Measurements from ENCODE around the gene ASXL2.

ASXL2 gene

GRCh38 chr2:25878361-25879132, at the start of gene ASXL2:
Gene ASXL2 (minus strand): TSS chr2:25878487. CDS start chr2:25878222, 265 bp downstream.
- Mint-ChIP-seq H3K4me1 (peaks cover 24% of the 10 kb centered on the region), H3K9me3 (no peaks in the 10 kb centered on the region), H3K36me3 (ENCODE audit: low read depth) (peaks cover 7% of the 10 kb centered on the region), H3K27me3 (ENCODE audit: low read depth) (peaks cover 13% of the 10 kb centered on the region), H3K4me3 (peak within 1 kb of the TSS; percentile 96 to 98 (median 96)), H3K27ac (peak within 1 kb of the TSS; percentile 93 to 99 (median 96))
- TF ChIP-seq CTCF (IDR thresholded peaks at IDR 0.05; ENCODE audit: unreplicated experiment in 3 of 3) = no peak

- no peaks in the 10 kb centered on the region for H3K9me3 Mint-ChIP-seq
- H3K27ac Mint-ChIP-seq = no peak overlapping the region
- H3K4me1 Mint-ChIP-seq = no peaks in the 10 kb centered on the region
- TF ChIP-seq CTCF (IDR thresholded peaks at IDR 0.05; ENCODE audit: unreplicated experiment in 3 of 3) = no peak
- no peaks in the 10 kb centered on the region for H3K27me3 Mint-ChIP-seq (ENCODE audit: low read depth)
- H3K36me3 Mint-ChIP-seq (ENCODE audit: low read depth) = peaks cover 34% of the 10 kb centered on the region
- no peak overlapping the region for H3K4me3 Mint-ChIP-seq
Measured at GRCh38 chr2:25926984-25927756, 48.9 kb upstream of the ASXL2 start.

- H3K27ac Mint-ChIP-seq = no peak overlapping the region
- H3K36me3 Mint-ChIP-seq (ENCODE audit: low read depth) = peaks cover 14% of the 10 kb centered on the region
- TF ChIP-seq CTCF (IDR thresholded peaks at IDR 0.05; ENCODE audit: unreplicated experiment in 3 of 3) = no peak
- H3K9me3 Mint-ChIP-seq = no peaks in the 10 kb centered on the region
- H3K27me3 Mint-ChIP-seq (ENCODE audit: low read depth) = no peaks in the 10 kb centered on the region
- H3K4me3 Mint-ChIP-seq = no peak overlapping the region
- H3K4me1 Mint-ChIP-seq = no peaks in the 10 kb centered on the region
Measured at GRCh38 chr2:25922501-25922900, 44.2 kb upstream of the ASXL2 start.

GRCh38 chr2:25920786-25921415, 42.6 kb upstream of the ASXL2 start:
- H3K4me3 Mint-ChIP-seq = no peak overlapping the region
- no peak overlapping the region for H3K27ac Mint-ChIP-seq
- TF ChIP-seq CTCF (IDR thresholded peaks at IDR 0.05; ENCODE audit: unreplicated experiment in 3 of 3) = no peak
- H3K4me1 Mint-ChIP-seq = no peaks in the 10 kb centered on the region
- H3K36me3 Mint-ChIP-seq (ENCODE audit: low read depth) = no peaks in the 10 kb centered on the region
- H3K27me3 Mint-ChIP-seq (ENCODE audit: low read depth) = no peaks in the 10 kb centered on the region
- H3K9me3 Mint-ChIP-seq = no peaks in the 10 kb centered on the region

- Mint-ChIP-seq H3K27me3 (ENCODE audit: low read depth) (no peaks in the 10 kb centered on the region), H3K9me3 (no peaks in the 10 kb centered on the region), H3K36me3 (ENCODE audit: low read depth) (no peaks in the 10 kb centered on the region), H3K4me3 (no peak overlapping the region), H3K27ac (no peak overlapping the region), H3K4me1 (no peaks in the 10 kb centered on the region)
- no peak for TF ChIP-seq CTCF (IDR thresholded peaks at IDR 0.05; ENCODE audit: unreplicated experiment in 3 of 3)
Measured at GRCh38 chr2:25920336-25920735, 42.0 kb upstream of the ASXL2 start.
